HL-60/S4 treated with phorbol 12-myristate 13-acetate at 8.2 ng/mL for 4 days and 3 days (cell line): ENCODE measurements around the gene TM9SF4.
"Not testable (repeated sequence)": the region's sequence is repeated elsewhere in the genome, so short reads cannot be mapped to it uniquely, and the experiment has no call there.

Source experiments
- in situ Hi-C: fragments of 300-500 bp; cut with MboI; formaldehyde crosslinking; loops from 2 replicates; pipeline ENCODE4 v1.15.0; 2022; ENCODE audit warnings: low sequenced_read_pairs

Gene TM9SF4

GRCh38 chr20:32155017-32155981, 45.8 kb downstream of the TM9SF4 start:
- in situ Hi-C loops, result no loop called here

- in situ Hi-C loops, result no loop called here
Observed at GRCh38 chr20:32157611-32158010, 48.1 kb downstream of the TM9SF4 start.

DNA sequence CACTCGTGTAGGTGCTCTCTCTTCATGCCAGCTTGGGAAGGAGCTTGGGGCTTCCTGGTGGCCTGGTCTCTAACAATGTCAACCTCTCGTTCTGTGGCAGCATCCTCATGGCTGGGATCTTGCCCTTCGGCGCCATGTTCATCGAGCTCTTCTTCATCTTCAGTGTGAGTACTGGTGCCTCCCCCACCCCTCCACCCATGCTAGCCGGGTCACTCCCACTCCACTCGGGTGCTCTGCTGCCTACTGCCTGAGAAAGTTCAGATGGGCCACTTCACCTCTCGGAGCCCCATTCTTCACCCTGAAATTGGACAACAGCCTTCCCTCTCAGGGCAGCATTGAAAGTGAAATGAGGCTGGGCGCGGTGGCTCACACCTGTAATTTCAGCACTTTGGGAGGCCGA, 48.8 kb downstream of the TM9SF4 start:
- in situ Hi-C loops, result no loop called here

DNA sequence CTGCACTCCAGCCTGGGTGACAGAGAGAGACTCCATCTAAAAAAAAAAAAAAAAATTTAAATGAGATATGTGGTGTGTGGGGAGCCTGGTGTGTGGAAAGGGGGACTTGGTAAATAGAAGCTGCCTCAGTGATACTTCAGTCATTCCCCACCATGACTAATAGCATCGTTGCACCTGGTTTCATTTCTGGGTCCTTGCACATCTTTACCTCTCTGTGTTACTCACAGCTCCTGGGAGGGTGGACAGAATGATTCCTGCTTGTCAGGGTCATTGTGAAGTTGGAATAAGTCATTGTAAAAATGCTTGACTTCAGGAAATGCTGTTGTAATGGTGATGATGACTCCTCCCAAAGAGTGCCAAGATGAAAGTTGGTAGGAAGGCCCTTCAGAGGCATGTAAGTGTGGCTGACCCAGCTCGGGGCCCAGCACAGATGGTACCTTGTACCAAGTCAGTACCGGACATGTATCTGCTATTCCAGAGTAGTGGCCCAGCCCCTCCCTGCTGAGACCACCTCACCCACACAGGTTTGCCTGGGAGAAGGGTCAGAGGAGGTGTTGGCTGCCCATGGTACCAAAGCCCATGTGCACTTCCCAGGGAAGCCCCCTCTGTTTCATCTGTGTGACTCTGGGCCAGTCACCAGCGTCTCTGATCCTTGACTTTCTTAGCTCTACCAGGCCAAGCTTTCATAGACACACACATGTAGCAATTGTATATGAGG, 49.6 kb downstream of the TM9SF4 start:
- in situ Hi-C loops, result no loop called here

DNA sequence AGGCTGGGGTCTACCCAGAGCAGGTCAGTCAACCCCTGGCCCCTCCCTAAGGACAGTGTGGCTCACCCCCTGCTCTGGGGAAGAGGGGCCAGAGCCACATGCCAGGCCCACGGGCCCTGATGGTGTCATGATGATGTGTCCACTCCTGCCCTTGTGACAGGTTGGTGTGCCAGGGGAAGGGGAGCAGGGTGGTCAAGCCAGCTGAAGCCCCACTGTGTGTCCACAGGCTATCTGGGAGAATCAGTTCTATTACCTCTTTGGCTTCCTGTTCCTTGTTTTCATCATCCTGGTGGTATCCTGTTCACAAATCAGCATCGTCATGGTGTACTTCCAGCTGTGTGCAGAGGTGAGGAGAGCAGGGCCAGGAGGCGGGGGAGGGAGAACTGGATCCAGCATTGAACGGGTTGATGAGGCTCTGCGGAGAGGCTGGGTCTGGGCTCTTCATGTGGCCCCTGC, 50.3 kb downstream of the TM9SF4 start:
- in situ Hi-C loops, result no loop called here

GRCh38 chr20:32160341-32160740, 50.8 kb downstream of the TM9SF4 start:
- in situ Hi-C loops, result no loop called here

GRCh38 chr20:32162351-32162750, 52.8 kb downstream of the TM9SF4 start:
- in situ Hi-C loops, result no loop called here

GRCh38 chr20:32163951-32164350, 54.4 kb downstream of the TM9SF4 start:
- in situ Hi-C loops, result no loop called here

DNA sequence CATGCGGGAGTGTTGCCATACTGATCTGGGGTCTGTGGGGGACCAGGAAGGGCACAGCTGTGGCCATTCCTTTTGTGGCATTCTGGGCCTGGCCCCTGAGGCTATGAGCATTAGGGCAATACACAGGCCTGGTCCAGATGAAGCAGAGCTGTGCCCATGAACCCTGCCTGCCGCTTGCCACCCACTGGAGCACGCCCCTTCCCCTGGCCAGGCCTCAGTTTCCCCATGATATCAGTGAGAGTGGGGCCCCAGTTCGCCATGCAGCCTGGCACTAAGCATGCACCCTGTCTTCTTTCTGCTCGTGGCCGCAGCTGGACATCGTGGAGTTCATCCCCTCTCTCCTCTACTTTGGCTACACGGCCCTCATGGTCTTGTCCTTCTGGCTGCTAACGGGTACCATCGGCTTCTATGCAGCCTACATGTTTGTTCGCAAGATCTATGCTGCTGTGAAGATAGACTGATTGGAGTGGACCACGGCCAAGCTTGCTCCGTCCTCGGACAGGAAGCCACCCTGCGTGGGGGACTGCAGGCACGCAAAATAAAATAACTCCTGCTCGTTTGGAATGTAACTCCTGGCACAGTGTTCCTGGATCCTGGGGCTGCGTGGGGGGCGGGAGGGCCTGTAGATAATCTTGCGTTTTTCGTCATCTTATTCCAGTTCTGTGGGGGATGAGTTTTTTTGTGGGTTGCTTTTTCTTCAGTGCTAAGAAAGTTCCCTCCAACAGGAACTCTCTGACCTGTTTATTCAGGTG, 55.6 kb downstream of the TM9SF4 start:
- in situ Hi-C loops, result no loop called here

- in situ Hi-C loops, result no loop called here
Observed at GRCh38 chr20:32165836-32166545, 56.5 kb downstream of the TM9SF4 start.

GRCh38 chr20:32167552-32167951, 58.0 kb downstream of the TM9SF4 start:
- in situ Hi-C loops, result no loop called here

GRCh38 chr20:32168184-32168910, 58.8 kb downstream of the TM9SF4 start:
- in situ Hi-C loops, result no loop called here

- in situ Hi-C loops, result not testable (repeated sequence)
Observed at GRCh38 chr20:32177696-32178095, 68.2 kb downstream of the TM9SF4 start.

GRCh38 chr20:32179515-32179914, 70.0 kb downstream of the TM9SF4 start:
- in situ Hi-C loops, result no loop called here

DNA sequence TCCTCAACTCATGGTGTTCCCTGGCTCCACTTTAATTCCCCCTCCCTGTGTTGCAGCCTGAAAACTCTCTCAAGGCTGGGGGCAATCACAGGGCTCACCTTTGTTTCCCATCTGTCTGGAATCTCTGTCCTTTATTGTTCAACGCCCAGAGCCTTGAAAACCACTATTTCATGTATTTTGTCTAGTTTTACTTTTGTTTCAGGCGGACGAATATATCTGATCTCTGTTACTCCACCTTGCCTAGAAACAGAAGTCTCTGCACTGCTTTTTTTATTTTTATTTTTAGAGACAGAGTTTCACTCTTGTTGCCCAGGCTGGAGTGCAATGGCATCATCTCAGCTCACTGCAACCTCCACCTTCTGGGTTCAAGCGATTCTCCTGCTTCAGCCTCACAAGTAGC, 70.4 kb downstream of the TM9SF4 start:
- in situ Hi-C loops, result no loop called here

DNA sequence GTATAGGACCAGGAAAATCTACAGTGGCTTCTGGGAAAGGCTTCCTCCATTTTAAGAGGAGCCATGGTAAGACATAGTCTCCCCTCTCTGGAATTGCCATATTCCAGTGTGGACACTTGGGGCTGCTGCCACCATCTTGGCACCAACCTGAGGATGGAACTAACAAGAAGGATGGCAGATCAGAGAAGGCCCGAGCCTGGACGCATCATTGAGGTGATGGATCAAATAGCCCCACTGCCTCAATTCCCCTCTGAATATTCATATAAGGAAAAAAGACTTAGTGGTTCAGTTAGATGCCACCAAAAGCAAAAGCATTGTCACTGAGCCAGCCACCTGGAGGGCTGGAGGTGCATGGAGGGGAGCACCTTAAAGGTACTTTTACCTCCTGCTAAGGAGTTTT, 72.1 kb downstream of the TM9SF4 start:
- in situ Hi-C loops, result no loop called here

- in situ Hi-C loops, result no loop called here
Observed at GRCh38 chr20:32183947-32184635, 74.6 kb downstream of the TM9SF4 start.

- in situ Hi-C loops, result no loop called here
Observed at GRCh38 chr20:32184961-32185603, 75.6 kb downstream of the TM9SF4 start.

DNA sequence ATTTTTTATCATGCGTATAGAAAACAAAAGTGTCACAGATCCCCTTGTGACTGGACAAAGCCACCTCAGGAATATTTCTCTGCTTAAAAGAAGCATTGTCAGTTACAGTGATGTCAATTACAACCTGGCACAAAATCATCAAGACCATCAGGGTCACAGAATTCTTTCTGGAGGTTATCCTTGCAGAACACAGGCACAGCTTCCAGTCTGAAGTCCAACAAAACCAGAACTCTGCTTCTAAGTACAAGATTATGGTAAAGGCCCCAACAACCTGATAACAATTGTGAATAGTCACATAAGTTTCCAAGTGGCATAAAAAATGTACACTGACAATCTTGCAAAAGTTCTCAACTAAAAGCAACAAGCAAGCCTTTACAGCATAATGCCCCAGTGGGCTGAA, 77.0 kb downstream of the TM9SF4 start:
- in situ Hi-C loops, result no loop called here
